T-cell (primary cell): ENCODE data around the gene MAT2B. TPM values are rescaled to one million over a fixed set of nuclear protein-coding genes. Genes with fewer than 3 reads are reported as not detected.
A peak's percentile ranks its signal among the peaks of the same experiment; 100 is the strongest.

Source experiments
- ATAC-seq, 4 experiments: fragments of 200-7000 bp in 3 of 4; fragments of 150-1000 bp in 1 of 4; cut with Tn5 transposase; replicated peaks in 1 of 4; 1 replicate in 3 of 4; 2 replicates in 1 of 4; pipeline ENCODE4 v1.10.0; 2021; ENCODE audit warnings: moderate library complexity in 3 of 4, mild to moderate bottlenecking in 2 of 4, moderate number of reproducible peaks in 1 of 4
- CTCF ChIA-PET, 2 donors: fragments of 300-600 bp; sonication (Branson Sonifier 250); formaldehyde crosslinking; loops; one replicate each; lab custom pipeline; 2022; ENCODE audit warnings: antibody characterized with exemption in 2 of 2; lab: Charles Lee
- POLR2A ChIA-PET, 2 donors: fragments of 300-600 bp; sonication (Branson Sonifier 250); formaldehyde crosslinking; loops; one replicate each; lab custom pipeline; 2022; ENCODE audit warnings: antibody characterized with exemption in 2 of 2; lab: Charles Lee
- DNase-seq, 35 experiments: peaks; one replicate each; pipeline versions ENCODE4 v3.0.0 to v3.0.0-alpha.2; 2013 to 2023
- H3K27ac ChIP-seq: one replicate; pipeline ENCODE4 v1.5.1; 2013; ENCODE audit warnings: low read length
- H3K27me3 ChIP-seq, 2 experiments: replicated peaks in 1 of 2; 1 replicate in 1 of 2; 2 replicates in 1 of 2; pipeline versions ENCODE4 v1.6.1 to v1.7.0; 2013; ENCODE audit warnings: low read length in 1 of 2, mixed read lengths in 1 of 2; ENCODE audit not compliant: control insufficient read depth in 2 of 2, insufficient read depth in 2 of 2; ENCODE audit errors: extremely low read depth in 1 of 2
- H3K36me3 ChIP-seq, 2 donors: 1 replicate in 1 of 2; 2 replicates in 1 of 2; pipeline versions ENCODE4 v1.6.1 to v1.7.0; 2013; ENCODE audit warnings: low read length in 1 of 2; ENCODE audit not compliant: control insufficient read depth in 2 of 2, insufficient read depth in 1 of 2; ENCODE audit errors: extremely low read depth in 1 of 2
- H3K4me1 ChIP-seq, 2 experiments: 1 replicate in 1 of 2; 2 replicates in 1 of 2; pipeline versions ENCODE4 v1.6.1 to v1.7.0; 2013; ENCODE audit warnings: low read length in 2 of 2, mixed read lengths in 1 of 2; ENCODE audit not compliant: insufficient read depth in 2 of 2, control insufficient read depth in 1 of 2; ENCODE audit errors: extremely low read depth in 1 of 2
- H3K4me3 ChIP-seq, 2 donors: 1 replicate in 1 of 2; 2 replicates in 1 of 2; pipeline versions ENCODE4 v1.5.1 to v1.7.0; 2013; ENCODE audit warnings: mild to moderate bottlenecking in 2 of 2, low read length in 1 of 2, moderate library complexity in 1 of 2; ENCODE audit not compliant: control insufficient read depth in 1 of 2; ENCODE audit errors: extremely low read depth in 1 of 2
- H3K9me3 ChIP-seq: 2 replicates; pipeline ENCODE4 v1.7.0; 2013
- H3K27ac Mint-ChIP-seq, 2 donors: one replicate each; pipeline ENCODE4 v1.8.0; 2020 to 2021; ENCODE audit warnings: mild to moderate bottlenecking in 2 of 2, mixed read lengths in 2 of 2
- H3K27me3 Mint-ChIP-seq, 2 donors: one replicate each; pipeline ENCODE4 v1.8.0; 2021 to 2022; ENCODE audit warnings: mixed read lengths in 2 of 2
- H3K36me3 Mint-ChIP-seq: one replicate; pipeline ENCODE4 v1.8.0; 2021; ENCODE audit warnings: mixed read lengths
- H3K4me1 Mint-ChIP-seq, 3 donors: one replicate each; pipeline ENCODE4 v1.8.0; 2020 to 2022; ENCODE audit warnings: mixed read lengths in 3 of 3, mild to moderate bottlenecking in 1 of 3
- H3K4me3 Mint-ChIP-seq, 3 donors: one replicate each; pipeline ENCODE4 v1.8.0; 2020 to 2022; ENCODE audit warnings: mild to moderate bottlenecking in 3 of 3, mixed read lengths in 3 of 3, moderate library complexity in 3 of 3
- H3K9me3 Mint-ChIP-seq, 3 donors: one replicate each; pipeline ENCODE4 v1.8.0; 2020 to 2022; ENCODE audit warnings: mixed read lengths in 3 of 3
- WGBS: methylation state at CpG from one replicate; pipeline ENCODE4 v1.1.5; 2013; ENCODE audit warnings: missing lambda C conversion rate; ENCODE audit not compliant: insufficient coverage; 5-methylcytosine and 5-hydroxymethylcytosine counted together
- total RNA-seq, 35 experiments: library from RNA in 6 of 35; stranded (reverse) in 6 of 35; fragments of 120-200 nt in 1 of 35; gene quantifications; one replicate each; pipeline versions ENCODE4 v1.2.1 to v1.2.4 and lab custom pipeline; 2013 to 2026

The MAT2B gene
- total RNA-seq = 100 to 1,000 TPM in 3 of 5 donors, 10 to 100 TPM in 2; 62.2 to 131 (median 115) TPM
- total RNA-seq (2013) = 151 TPM
- total RNA-seq (lab: John Stamatoyannopoulos, UW) = 42.2 to 212 (median 108) reads per million in 29 experiments

DNA sequence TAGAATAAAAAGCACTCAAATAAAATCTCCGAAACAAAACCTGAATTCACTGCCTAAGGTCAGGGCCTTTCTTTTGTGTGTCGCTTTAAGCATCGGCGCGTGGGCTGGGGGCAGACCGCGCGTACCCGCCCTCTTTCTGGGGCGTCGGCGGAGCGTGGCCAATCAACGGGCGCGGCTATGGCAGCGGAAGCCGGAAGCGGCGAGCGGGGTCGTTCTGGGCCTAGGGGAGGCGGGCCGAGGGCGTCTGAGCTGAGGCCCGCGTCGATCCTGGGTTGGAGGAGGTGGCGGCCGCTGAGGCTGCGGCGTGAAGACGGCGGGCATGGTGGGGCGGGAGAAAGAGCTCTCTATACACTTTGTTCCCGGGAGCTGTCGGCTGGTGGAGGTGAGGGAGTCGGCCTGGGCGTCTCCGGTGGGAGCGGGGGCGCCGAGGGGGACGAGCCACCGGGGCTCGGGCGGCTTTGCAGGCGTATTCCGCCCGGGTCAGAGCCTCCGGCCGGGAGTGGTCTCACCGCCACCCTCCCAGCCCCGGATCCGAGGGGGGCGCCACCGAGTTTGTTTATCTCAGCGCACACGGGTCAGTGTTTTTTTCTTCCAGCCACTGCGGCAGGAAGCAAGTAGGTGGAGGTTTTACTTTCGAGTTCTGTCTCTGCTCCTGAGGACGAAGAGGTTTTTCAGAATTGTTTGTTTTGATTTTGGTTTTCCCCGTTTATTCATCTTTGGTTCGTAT, at the start of gene MAT2B:
TSS of gene MAT2B (plus strand) at position 252 of the 727 bp plus-strand sequence. CDS start at position 320, 68 bp downstream.
- Mint-ChIP-seq H3K36me3 (no peaks in the 10 kb centered on the region), H3K4me1 (peaks cover 49 to 73% (median 54%) of the 10 kb centered on the region in 3 donors), H3K27ac (peak within 1 kb of the TSS; percentile 99 to 100), H3K27me3 (no peaks in the 10 kb centered on the region), H3K4me3 (peak within 1 kb of the TSS; percentile 94 to 98 (median 96)), H3K9me3 (no peaks in the 10 kb centered on the region)
- Histone ChIP-seq H3K4me1 (peaks cover 19 to 33% of the 10 kb centered on the region in 2 experiments), H3K27ac (peak within 1 kb of the TSS; percentile 88), H3K36me3 (no peaks in the 10 kb centered on the region), H3K9me3 (no peaks in the 10 kb centered on the region), H3K4me3 (peak within 1 kb of the TSS; percentile 66 to 98), H3K27me3 (no peaks in the 10 kb centered on the region)
- under 1% methylated on average over 60 of the region's 64 CpGs for WGBS
- ATAC-seq (peak; percentile 89 to 92 (median 91)), DNase-seq (peak; percentile 86 to 98 (median 96))
- ChIA-PET POLR2A (interaction anchor here in 1 of 2 donors (1.1 to 2.1 kb wide), 2 partner anchors 45 to 60 kb away, joined by 3 to 29 read pairs; partner anchors contain the start of genes HMMR and NUDCD2), CTCF (interaction anchor here (0.5 to 1.3 kb wide), 10 partner anchors 29 to 158 kb away, joined by 3 to 38 read pairs (median 5); partner anchors contain the start of genes HMMR (in 2 of the 2) and NUDCD2 (in 2 of the 2))

- peak overlapping the region; percentile 37 to 63 for H3K27ac Mint-ChIP-seq
- DNase-seq (no peak), ATAC-seq (no peak)
- H3K27ac ChIP-seq = no peak overlapping the region
- no peaks in the 10 kb centered on the region for H3K9me3 Mint-ChIP-seq
- no peaks in the 10 kb centered on the region for H3K27me3 Mint-ChIP-seq
- POLR2A ChIA-PET = interaction anchor here in 1 of 2 donors (0.7 to 0.9 kb wide), 2 partner anchors 13 to 48 kb away, joined by 3 to 5 read pairs; no protein-coding TSS in a partner anchor
- H3K4me3 Mint-ChIP-seq = no peak overlapping the region
- no peaks in the 10 kb centered on the region for H3K9me3 ChIP-seq
- H3K36me3 Mint-ChIP-seq = peaks cover 27% of the 10 kb centered on the region
- peaks cover 17 to 18% of the 10 kb centered on the region in 2 experiments for H3K4me1 ChIP-seq
- WGBS = no CpG with 5 or more reads among the region's 2 CpGs
- no peaks in the 10 kb centered on the region for H3K27me3 ChIP-seq
- peaks cover 0 to 23% of the 10 kb centered on the region in 2 donors for H3K36me3 ChIP-seq
- CTCF ChIA-PET = interaction anchor here (0.6 to 0.7 kb wide), 2 partner anchors 14 to 18 kb away, joined by 3 read pairs; no protein-coding TSS in a partner anchor
- H3K4me1 Mint-ChIP-seq = peaks cover 41 to 56% (median 43%) of the 10 kb centered on the region in 3 donors
- no peak overlapping the region for H3K4me3 ChIP-seq
Measured at GRCh38 chr5:163456029-163456589, 49.3 kb upstream of the MAT2B start.

- Histone ChIP-seq H3K27ac (no peak overlapping the region), H3K4me1 (peaks cover 17 to 23% of the 10 kb centered on the region in 2 experiments), H3K4me3 (no peak overlapping the region), H3K36me3 (peaks cover 0 to 21% of the 10 kb centered on the region in 2 donors), H3K27me3 (no peaks in the 10 kb centered on the region), H3K9me3 (no peaks in the 10 kb centered on the region)
- H3K27me3 Mint-ChIP-seq = no peaks in the 10 kb centered on the region
- no peak overlapping the region for H3K4me3 Mint-ChIP-seq
- ChIA-PET POLR2A (interaction anchor here in 1 of 2 donors (0.7 kb wide), 1 partner anchor 47 kb away, joined by 3 read pairs; no protein-coding TSS in a partner anchor), CTCF (interaction anchor here in 1 of 2 donors (1.1 kb wide), 1 partner anchor 19 kb away, joined by 9 read pairs; the partner anchor contains the start of gene CCNG1)
- 98% methylated on average over 7 of the region's 7 CpGs for whole genome bisulfite sequencing
- ATAC-seq (no peak), DNase-seq (no peak)
- no peaks in the 10 kb centered on the region for H3K9me3 Mint-ChIP-seq
- peaks cover 27% of the 10 kb centered on the region for H3K36me3 Mint-ChIP-seq
- H3K27ac Mint-ChIP-seq = no peak overlapping the region
- peaks cover 46 to 59% (median 47%) of the 10 kb centered on the region in 3 donors for H3K4me1 Mint-ChIP-seq
Measured at GRCh38 chr5:163456840-163457239, 48.6 kb upstream of the MAT2B start.

DNA sequence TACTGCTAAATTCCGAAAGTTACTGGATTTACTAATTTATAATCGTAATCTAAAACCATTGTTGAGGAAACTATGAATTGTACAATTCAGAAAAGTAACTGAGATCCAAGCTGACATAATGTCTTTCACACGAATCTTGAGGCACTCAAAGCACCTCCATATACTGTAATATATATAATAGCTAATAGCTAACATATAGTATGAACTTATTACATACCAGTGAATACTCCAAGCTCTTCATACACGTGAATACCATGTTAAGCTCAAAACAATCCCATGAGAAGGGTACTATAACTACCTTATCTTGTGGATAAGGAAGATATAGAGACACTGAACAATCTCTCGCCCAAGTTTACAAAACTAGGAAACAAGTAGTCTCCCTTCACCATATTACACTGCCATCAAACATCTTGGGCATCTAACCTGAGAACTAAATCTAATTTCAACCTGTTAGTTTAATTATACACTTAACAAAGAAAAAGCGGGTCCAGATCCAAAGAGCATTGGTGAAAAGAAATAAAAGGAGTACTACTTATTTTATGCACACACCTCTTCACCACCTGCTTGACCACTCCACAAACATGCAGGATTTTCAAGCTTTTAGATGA, 46.5 kb upstream of the MAT2B start:
- Mint-ChIP-seq H3K27me3 (no peaks in the 10 kb centered on the region), H3K9me3 (no peaks in the 10 kb centered on the region), H3K36me3 (peaks cover 18% of the 10 kb centered on the region), H3K27ac (peak overlapping the region; percentile 98 to 99), H3K4me1 (peaks cover 50 to 66% (median 54%) of the 10 kb centered on the region in 3 donors), H3K4me3 (peak overlapping the region; percentile 93 to 98 (median 96))
- ChIA-PET CTCF (interaction anchor here (0.7 to 3.7 kb wide), 9 partner anchors 10 to 51 kb away, joined by 3 to 55 read pairs (median 6); partner anchors contain the start of genes CCNG1 (in 1 of the 2) and MAT2B (in 1 of the 2)), POLR2A (interaction anchor here in 1 of 2 donors (0.8 to 3.2 kb wide), 7 partner anchors 17 to 57 kb away, joined by 3 to 29 read pairs (median 5); partner anchors contain the start of genes CCNG1 and MAT2B)
- Histone ChIP-seq H3K27ac (peak overlapping the region; percentile 94), H3K4me3 (peak overlapping the region; percentile 80 to 94), H3K9me3 (no peaks in the 10 kb centered on the region), H3K36me3 (peaks cover 0 to 16% of the 10 kb centered on the region in 2 donors), H3K27me3 (no peaks in the 10 kb centered on the region), H3K4me1 (peaks cover 22 to 28% of the 10 kb centered on the region in 2 experiments)
- ATAC-seq (no peak), DNase-seq (peak in 1 of 35 experiments; percentile 14)
- WGBS = no CpG with 5 or more reads among the region's 6 CpGs

- H3K27ac ChIP-seq = peak overlapping the region; percentile 94
- peaks cover 22 to 28% of the 10 kb centered on the region in 2 experiments for H3K4me1 ChIP-seq
- WGBS = 0% methylated on average over 12 of the region's 12 CpGs
- peaks cover 18% of the 10 kb centered on the region for H3K36me3 Mint-ChIP-seq
- no peak for DNase-seq
- no peaks in the 10 kb centered on the region for H3K9me3 ChIP-seq
- ATAC-seq = no peak
- H3K4me1 Mint-ChIP-seq = peaks cover 50 to 66% (median 54%) of the 10 kb centered on the region in 3 donors
- ChIA-PET CTCF (interaction anchor here (1.0 to 3.7 kb wide), 10 partner anchors 9 to 51 kb away, joined by 3 to 55 read pairs (median 7); partner anchors contain the start of genes MAT2B (in 2 of the 2) and CCNG1 (in 1 of the 2)), POLR2A (interaction anchor here in 1 of 2 donors (0.8 to 3.2 kb wide), 7 partner anchors 14 to 56 kb away, joined by 3 to 29 read pairs (median 5); partner anchors contain the start of genes CCNG1 and MAT2B)
- peak overlapping the region; percentile 80 to 94 for H3K4me3 ChIP-seq
- peak overlapping the region; percentile 98 to 99 for H3K27ac Mint-ChIP-seq
- H3K27me3 Mint-ChIP-seq = no peaks in the 10 kb centered on the region
- H3K27me3 ChIP-seq = no peaks in the 10 kb centered on the region
- peaks cover 0 to 16% of the 10 kb centered on the region in 2 donors for H3K36me3 ChIP-seq
- H3K4me3 Mint-ChIP-seq = peak overlapping the region; percentile 93 to 98 (median 96)
- no peaks in the 10 kb centered on the region for H3K9me3 Mint-ChIP-seq
Measured at GRCh38 chr5:163459462-163459818, 46.0 kb upstream of the MAT2B start.
